Epithelial cell of proximal tubule (primary cell): ENCODE data around the gene HJV. TPM values are rescaled to one million over a fixed set of nuclear protein-coding genes. Genes with fewer than 3 reads are reported as not detected.
A peak's percentile ranks its signal among the peaks of the same experiment; 100 is the strongest.
"Not testable (repeated sequence)": the region's sequence is repeated elsewhere in the genome, so short reads cannot be mapped to it uniquely, and the experiment has no call there.

Experiments
- DNase-seq: peaks from one replicate; pipeline ENCODE4 v3.0.0-alpha.2; 2011; ENCODE audit warnings: low read depth
- H3K4me3 ChIP-seq: 2 replicates; pipeline ENCODE4 v1.5.1; 2011; ENCODE audit warnings: low read depth, mild to moderate bottlenecking, low read length
- CTCF ChIP-seq: conservative IDR thresholded peaks from 2 replicates; pipeline ENCODE4 v1.5.1; 2012; ENCODE audit warnings: low read depth, mild to moderate bottlenecking, low read length
- total RNA-seq: library from RNA; depleted of rRNA; stranded (reverse); fragments of >200 nt; gene quantifications from 2 replicates; pipeline ENCODE4 v1.2.3, GENCODE V29; 2015

Gene HJV
- total RNA-seq, 1 donor from 2014 or later = 0.35 TPM

GRCh38 chr1:146029117-146029516 is 7.6 kb upstream of the HJV start:
- no peak for DNase-seq
- H3K4me3 ChIP-seq = no peak overlapping the region
- TF ChIP-seq CTCF = no peak

- DNase-seq = not testable (repeated sequence)
Observed at GRCh38 chr1:146026650-146027049, 5.1 kb upstream of the HJV start.

GRCh38 chr1:146025787-146026495 is 4.4 kb upstream of the HJV start:
- H3K4me3 ChIP-seq, DNase-seq: not testable (repeated sequence)

More at GRCh38 chr1:146026650-146027049, 5.1 kb upstream of the HJV start:
- H3K4me3 ChIP-seq = not testable (repeated sequence)

GRCh38 chr1:146022403-146023127 is 1.0 kb upstream of the HJV start:
- no peak for TF ChIP-seq CTCF
- no peak overlapping the region for H3K4me3 ChIP-seq
- DNase-seq = no peak

GRCh38 chr1:146021050-146021445 is 487 bp downstream of the HJV start:
- TF ChIP-seq CTCF = no peak
- DNase-seq = no peak
- H3K4me3 ChIP-seq = no peak overlapping the region

- peak; percentile 10 for TF ChIP-seq CTCF
- no peak for DNase-seq
- H3K4me3 ChIP-seq = no peak overlapping the region
Observed at GRCh38 chr1:146020058-146021049, 1.2 kb downstream of the HJV start.

GRCh38 chr1:146019231-146020057 is 2.1 kb downstream of the HJV start:
- no peak overlapping the region for H3K4me3 ChIP-seq
- DNase-seq = no peak
- no peak for TF ChIP-seq CTCF
